NCI-H128 (cell line): ENCODE data around the gene RIN2.
"Not testable (repeated sequence)": the region's sequence is repeated elsewhere in the genome, so short reads cannot be mapped to it uniquely, and the experiment has no call there.

Experiments
- DNase-seq: peaks from one replicate; lab custom pipeline; 2025; ENCODE audit not compliant: unreplicated experiment; lab: John Stamatoyannopoulos, UW

The RIN2 gene

DNA sequence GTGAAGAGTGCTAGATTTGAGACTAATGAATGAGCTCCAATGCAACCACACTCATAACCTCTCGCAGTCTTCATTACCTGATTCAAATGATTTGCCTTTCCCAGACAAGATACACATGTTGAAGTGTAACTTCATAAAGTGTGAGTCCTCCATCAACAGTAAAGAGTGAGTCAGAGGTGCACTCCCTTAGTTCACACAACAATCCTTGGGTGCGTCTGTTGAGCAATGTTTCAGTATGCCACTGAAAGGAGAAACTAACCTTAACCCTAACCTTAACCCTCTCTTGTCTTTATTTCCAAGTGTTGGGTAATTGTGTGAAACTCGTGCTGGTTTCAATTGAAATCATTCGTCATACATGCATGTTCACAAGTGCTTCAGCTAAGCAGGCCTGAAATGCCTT lies 21.0 kb upstream of the RIN2 start:
- DNase-seq, result no peak

- DNase-seq, result no peak
Observed at GRCh38 chr20:19738951-19739350, 19.1 kb upstream of the RIN2 start.

DNA sequence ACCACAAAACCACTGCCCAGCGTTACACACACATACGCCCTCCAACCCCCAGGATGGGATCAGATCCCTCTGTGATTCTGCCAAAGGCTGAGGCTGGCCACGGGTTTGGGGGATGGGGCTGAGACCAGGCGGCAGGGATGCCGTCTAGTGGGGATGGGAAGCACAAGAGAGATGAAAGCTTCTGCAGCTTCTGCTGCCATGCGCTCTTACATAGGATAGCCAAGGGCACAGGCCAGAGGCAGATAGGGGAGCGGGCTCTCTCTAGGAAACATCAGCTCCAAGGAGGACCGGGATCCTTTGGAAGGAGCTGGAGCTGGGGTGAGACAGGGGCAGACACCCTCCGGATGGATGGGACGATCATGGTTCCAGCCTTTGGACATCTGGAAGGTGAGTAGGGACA lies 18.7 kb upstream of the RIN2 start:
- no peak for DNase-seq

DNA sequence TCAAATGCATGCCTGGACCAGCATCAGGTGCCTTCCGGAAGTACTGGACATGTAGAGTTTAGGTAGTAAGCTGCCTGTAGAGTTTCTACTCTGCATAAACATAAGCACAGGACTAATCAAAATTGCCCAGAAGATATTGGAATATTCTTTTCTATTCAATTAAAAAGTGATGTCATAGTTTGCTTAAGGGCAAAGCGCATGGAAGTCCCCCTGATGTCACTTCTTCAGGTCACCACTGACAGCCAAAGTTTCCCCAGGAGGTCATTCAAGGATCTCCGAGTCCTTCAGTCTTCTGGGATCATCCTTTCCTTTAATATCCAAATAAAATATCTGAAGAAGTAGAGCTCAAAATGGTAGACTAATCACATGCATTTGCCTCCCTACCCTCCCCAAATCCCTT lies 17.5 kb upstream of the RIN2 start:
- DNase-seq, result no peak

DNA sequence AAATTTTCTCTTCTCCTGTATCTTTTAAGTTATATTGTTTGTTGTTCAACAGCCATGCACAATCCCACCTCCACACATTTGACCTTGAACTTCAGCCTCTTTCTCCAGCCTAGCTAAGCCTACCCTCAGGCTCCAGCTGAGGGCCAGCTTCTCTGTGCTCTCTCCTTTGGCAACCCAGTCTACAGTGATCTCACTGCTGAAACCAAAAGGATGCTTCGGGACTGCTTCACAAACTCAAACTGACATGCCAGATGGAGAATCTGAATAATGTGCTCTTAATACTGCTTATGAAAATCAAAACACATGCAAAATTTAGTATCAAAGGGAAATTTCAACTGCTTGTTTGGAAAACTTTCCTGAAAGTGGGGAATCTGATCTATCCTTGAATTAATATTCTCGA lies 16.1 kb upstream of the RIN2 start:
- DNase-seq, result no peak

GRCh38 chr20:19742974-19743639 lies 15.0 kb upstream of the RIN2 start:
- DNase-seq, result no peak

DNA sequence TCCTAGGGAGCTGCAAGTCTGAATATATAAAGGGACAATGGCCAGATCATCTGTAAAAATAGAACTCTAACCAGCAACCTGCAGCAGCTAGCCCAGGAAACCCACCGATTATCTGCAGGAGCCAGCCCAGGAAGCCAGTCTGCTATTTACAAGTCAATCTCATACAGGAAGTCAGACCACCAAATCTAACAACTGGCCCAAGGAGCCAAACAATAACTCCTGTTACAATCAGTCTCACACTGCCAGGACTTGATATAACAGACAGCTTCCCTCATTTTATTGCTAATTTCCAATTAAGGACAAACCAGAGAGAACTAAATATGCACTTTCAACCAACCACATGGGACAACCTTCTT lies 14.4 kb upstream of the RIN2 start:
- DNase-seq, result no peak

DNA sequence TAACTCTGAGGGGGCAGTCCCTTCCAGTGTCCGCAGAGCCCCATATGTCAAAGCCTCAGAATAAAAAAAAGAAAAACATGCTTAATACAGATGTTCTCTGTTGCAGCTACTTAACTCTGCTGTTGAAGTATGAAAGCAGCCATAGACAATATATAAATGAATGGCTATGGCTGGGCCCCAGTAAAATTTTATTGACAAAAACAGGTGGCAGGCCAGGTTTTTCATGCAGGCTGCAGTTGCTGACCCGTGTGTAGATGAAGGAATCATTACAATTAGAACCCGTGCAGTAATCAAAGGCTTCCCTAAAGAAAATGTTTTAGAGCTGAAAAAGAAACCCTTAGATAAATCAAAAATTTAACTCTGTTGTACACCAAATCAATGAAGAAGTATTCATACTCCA lies 13.0 kb upstream of the RIN2 start:
- DNase-seq, result no peak

- DNase-seq, result no peak
Observed at GRCh38 chr20:19745584-19745983, 12.5 kb upstream of the RIN2 start.

- DNase-seq, result no peak
Observed at GRCh38 chr20:19746396-19746795, 11.7 kb upstream of the RIN2 start.

DNA sequence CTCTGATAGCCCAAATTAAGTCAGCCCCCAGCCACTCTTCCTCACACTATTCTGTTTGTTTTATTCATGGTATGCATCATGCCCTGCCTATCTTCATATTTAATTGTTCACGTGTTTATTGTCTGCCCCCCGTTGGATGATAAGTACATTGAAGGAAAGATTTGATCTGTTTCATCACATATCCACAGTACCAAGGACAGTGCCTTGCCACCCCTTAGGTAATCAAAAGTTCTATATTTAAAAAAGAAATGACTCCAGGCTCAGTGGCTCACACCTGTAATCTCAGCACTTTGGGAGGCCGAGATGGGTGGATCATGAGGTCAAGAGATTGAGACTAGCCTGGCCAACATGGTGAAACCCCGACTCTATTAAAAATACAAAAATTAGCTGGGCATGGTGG lies 10.2 kb upstream of the RIN2 start:
- DNase-seq, result no peak

DNA sequence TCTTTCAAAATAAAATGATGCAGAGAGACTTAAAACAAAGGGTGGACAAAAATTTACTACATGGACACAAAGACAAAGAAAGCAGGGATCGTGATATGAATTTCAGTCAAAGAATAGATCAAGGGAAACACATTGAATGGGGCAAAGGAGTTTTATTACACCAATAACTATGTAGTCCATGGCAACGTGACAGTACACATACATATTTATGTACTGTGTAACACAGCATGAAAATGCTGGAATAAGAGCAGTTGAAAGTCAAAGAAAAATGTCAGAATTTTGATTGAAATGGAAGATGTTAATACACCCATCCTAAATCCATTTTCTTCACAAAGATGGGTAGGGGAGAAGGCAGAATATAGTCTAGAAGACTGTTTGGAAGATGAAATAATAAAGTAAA lies 9.4 kb upstream of the RIN2 start:
- DNase-seq, result no peak

DNA sequence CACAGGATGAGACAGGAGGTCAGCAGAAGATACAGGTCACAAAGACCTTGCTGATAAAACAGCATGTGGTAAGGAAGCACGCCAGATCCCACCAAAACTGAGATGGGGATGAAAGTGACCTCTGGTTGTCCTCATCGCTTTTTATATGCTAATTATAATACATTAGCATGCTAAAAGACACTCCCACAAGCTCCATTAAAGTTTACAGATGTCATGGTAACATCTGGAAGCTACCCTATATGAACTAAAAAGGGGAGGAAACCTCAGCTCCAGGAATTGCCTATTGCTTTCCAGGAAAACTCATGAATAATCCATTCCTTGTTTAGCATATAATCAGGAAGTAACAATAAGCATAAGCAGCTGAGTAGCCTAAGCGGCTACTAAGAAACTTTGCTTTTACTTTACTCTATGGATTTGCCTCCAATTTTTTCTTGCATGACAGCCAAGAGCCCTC lies 8.4 kb upstream of the RIN2 start:
- DNase-seq, result no peak

- DNase-seq, result no peak
Observed at GRCh38 chr20:19750101-19750606, 7.9 kb upstream of the RIN2 start.

- DNase-seq, result no peak
Observed at GRCh38 chr20:19750907-19751636, 7.0 kb upstream of the RIN2 start.

DNA sequence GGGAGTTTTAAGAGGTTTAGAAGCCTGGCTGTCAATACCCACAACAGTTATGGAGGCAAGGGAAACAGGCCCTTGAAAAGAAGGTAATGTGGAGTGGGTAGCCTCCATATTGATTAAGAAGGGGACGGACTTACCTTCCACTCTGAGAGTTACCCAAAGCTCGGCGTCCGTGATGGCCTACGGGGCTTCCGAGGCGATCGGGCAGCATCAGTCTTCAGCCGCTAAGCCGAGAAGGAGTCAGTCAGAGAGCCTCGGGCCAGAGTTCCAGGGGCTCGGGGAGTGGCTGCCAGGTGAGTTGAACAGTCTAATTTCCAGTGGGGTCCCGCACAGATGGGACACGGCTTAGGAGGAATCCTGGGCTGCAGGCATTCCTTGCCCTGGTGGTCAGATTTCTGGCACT lies 3.9 kb upstream of the RIN2 start:
- DNase-seq, result not testable (repeated sequence)

DNA sequence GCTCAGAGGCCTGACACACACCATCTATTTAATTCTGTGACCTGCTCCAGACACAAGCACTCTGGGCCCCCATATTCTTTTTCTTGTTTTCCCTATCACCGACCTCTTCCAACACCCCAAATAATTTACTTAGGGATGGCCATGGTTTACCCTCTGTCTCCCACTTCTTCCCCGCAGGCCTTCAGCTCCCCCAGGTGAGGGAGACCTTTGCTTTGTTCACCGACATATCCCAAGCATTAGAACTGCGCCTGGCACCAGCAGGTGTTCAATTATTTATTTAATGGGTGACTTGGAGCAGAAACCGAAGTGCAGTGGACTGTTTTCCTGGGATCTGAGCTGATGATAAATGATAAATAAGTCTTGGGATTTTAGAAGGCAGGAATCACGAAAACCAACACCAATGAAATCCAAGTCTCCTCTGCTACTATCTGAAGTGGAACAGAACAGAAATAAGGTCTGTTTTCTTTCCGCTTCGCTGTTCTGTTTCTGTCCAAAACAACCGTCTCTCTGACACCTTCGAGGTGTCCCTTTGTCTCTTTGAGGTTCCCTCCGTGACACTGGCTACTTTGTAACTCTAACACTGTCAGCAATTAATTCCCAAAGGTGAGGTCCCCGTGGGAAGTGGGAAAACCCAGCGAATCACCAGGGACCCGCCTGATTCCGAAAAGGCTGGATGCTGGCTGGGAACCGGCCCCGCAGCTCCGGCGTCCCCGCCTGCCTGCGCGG lies 1.1 kb upstream of the RIN2 start:
- no peak for DNase-seq

DNA sequence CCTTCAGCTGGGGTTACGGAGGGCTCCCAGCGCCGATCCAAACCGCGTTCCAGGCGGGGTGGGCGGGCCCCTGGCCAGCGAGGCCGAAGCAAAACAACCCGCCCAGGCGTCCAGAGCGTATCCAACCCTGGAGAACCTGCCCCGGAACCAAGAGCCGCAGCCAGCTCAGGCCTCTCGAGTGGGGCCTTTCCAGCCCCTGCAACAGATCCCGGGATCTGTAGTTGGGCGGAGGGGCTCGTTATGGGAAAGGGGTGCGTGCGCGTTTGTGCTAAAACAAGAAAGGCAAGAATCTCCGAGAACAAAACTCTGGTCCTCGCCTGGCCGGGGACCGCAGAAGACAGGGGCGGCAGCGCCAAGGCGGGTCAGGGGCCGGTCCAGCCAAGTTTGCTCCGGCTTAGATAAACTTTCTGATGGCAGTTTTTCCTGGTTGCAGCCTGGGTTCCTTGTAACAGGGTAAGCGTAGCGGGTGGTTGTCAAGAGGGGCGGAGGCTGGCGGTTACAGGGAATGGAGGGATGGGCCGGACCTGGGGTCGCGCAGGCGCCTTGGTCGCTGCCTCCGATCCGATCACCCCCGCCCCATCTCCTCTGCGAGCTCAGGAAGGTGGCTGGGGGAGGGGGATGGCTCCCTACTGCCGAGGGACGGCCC lies 448 bp upstream of the RIN2 start:
- DNase-seq, result peak; percentile 64

GRCh38 chr20:19758501-19759331 lies 658 bp downstream of the RIN2 start:
- DNase-seq, result no peak

GRCh38 chr20:19760371-19760721 lies 2.3 kb downstream of the RIN2 start:
- DNase-seq, result no peak

- DNase-seq, result no peak
Observed at GRCh38 chr20:19761326-19761725, 3.3 kb downstream of the RIN2 start.
